ENCODE data around the gene MAP2K7.
A peak's percentile ranks its signal among the peaks of the same experiment; 100 is the strongest.

MAP2K7 gene

DNA sequence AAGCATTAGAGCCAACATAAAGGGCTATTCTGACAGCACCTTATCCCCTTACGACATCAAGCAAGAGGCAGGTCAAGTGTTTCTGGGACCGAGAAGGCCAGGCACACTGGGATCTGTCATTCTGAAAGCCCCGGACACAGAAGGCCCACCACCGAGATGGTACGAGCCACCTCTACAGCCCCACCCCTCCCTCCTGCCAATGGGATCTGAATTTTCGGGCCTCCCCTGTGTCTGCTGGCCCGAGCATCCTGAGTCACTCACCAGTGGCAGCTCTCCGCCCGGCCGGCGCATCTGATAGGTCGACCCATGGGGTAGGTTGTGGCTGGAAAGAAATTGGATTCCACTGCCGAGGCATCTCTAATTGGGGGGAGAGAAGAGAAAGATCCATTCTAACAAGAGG is 37.2 kb downstream of the MAP2K7 start:
- CTCF ChIA-PET = interaction anchor here (1.1 kb wide), 1 partner anchor 12 kb away, joined by 3 read pairs; no protein-coding TSS in a partner anchor
- TF ChIP-seq, protein P1, sequence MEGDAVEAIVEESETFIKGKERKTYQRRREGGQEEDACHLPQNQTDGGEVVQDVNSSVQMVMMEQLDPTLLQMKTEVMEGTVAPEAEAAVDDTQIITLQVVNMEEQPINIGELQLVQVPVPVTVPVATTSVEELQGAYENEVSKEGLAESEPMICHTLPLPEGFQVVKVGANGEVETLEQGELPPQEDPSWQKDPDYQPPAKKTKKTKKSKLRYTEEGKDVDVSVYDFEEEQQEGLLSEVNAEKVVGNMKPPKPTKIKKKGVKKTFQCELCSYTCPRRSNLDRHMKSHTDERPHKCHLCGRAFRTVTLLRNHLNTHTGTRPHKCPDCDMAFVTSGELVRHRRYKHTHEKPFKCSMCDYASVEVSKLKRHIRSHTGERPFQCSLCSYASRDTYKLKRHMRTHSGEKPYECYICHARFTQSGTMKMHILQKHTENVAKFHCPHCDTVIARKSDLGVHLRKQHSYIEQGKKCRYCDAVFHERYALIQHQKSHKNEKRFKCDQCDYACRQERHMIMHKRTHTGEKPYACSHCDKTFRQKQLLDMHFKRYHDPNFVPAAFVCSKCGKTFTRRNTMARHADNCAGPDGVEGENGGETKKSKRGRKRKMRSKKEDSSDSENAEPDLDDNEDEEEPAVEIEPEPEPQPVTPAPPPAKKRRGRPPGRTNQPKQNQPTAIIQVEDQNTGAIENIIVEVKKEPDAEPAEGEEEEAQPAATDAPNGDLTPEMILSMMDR (tag by site-specific recombination; IDR thresholded peaks at IDR 0.05) = no peak
- TF ChIP-seq ZNF660 (tag by site-specific recombination; IDR thresholded peaks at IDR 0.05) = no peak
- TF ChIP-seq OVOL3 (tag by site-specific recombination; IDR thresholded peaks at IDR 0.05) = no peak
- TF ChIP-seq, protein P2, sequence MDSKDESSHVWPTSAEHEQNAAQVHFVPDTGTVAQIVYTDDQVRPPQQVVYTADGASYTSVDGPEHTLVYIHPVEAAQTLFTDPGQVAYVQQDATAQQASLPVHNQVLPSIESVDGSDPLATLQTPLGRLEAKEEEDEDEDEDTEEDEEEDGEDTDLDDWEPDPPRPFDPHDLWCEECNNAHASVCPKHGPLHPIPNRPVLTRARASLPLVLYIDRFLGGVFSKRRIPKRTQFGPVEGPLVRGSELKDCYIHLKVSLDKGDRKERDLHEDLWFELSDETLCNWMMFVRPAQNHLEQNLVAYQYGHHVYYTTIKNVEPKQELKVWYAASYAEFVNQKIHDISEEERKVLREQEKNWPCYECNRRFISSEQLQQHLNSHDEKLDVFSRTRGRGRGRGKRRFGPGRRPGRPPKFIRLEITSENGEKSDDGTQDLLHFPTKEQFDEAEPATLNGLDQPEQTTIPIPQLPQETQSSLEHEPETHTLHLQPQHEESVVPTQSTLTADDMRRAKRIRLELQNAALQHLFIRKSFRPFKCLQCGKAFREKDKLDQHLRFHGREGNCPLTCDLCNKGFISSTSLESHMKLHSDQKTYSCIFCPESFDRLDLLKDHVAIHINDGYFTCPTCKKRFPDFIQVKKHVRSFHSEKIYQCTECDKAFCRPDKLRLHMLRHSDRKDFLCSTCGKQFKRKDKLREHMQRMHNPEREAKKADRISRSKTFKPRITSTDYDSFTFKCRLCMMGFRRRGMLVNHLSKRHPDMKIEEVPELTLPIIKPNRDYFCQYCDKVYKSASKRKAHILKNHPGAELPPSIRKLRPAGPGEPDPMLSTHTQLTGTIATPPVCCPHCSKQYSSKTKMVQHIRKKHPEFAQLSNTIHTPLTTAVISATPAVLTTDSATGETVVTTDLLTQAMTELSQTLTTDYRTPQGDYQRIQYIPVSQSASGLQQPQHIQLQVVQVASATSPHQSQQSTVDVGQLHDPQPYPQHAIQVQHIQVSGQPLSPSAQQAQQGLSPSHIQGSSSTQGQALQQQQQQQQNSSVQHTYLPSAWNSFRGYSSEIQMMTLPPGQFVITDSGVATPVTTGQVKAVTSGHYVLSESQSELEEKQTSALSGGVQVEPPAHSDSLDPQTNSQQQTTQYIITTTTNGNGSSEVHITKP (tag by site-specific recombination; IDR thresholded peaks at IDR 0.05) = peak; percentile 57
- no peak for TF ChIP-seq GLIS2 (tag by site-specific recombination; IDR thresholded peaks at IDR 0.05)
- TF ChIP-seq GFI1B (tag by site-specific recombination; IDR thresholded peaks at IDR 0.05) = no peak
- no peak for TF ChIP-seq ZNF664 (tag by site-specific recombination; IDR thresholded peaks at IDR 0.05)
- no peak for TF ChIP-seq ZNF202 (tag by site-specific recombination; IDR thresholded peaks at IDR 0.05; ENCODE audit: borderline replicate concordance)
- no peak for TF ChIP-seq HIC1 (tag by site-specific recombination; IDR thresholded peaks at IDR 0.05)
- Histone ChIP-seq H3K9me3 (ENCODE audit: control insufficient read depth, insufficient read depth, low read depth, low read length) (no peaks in the 10 kb centered on the region), H3K27ac (ENCODE audit: extremely low read depth, low read depth, low read length) (no peak overlapping the region), H3K4me3 (ENCODE audit: low read depth, low read length) (no peak overlapping the region), H3K4me1 (ENCODE audit: control insufficient read depth, insufficient read depth, low read length) (no peaks in the 10 kb centered on the region), H3K36me3 (ENCODE audit: control insufficient read depth in 2 of 2, insufficient read depth in 1 of 2, low read length in 2 of 2) (peaks cover 22 to 52% of the 10 kb centered on the region in 2 experiments)
- POLR2A ChIA-PET = interaction anchor here (4.2 kb wide), 1 partner anchor 10 kb away, joined by 60 read pairs; no protein-coding TSS in a partner anchor

- Histone ChIP-seq H3K4me3 (ENCODE audit: low read depth, low read length) (peak overlapping the region; percentile 99; the same call in 1 of the 2 replicates), H3K4me1 (ENCODE audit: control insufficient read depth, insufficient read depth, low read length) (no peaks in the 10 kb centered on the region), H3K9me3 (ENCODE audit: control insufficient read depth, insufficient read depth, low read depth, low read length) (no peaks in the 10 kb centered on the region), H3K27ac (ENCODE audit: extremely low read depth, low read depth, low read length) (no peak overlapping the region), H3K36me3 (ENCODE audit: control insufficient read depth in 2 of 2, insufficient read depth in 1 of 2, low read length in 2 of 2) (peaks cover 10 to 41% of the 10 kb centered on the region in 2 experiments)
- POLR2A ChIA-PET = interaction anchor here (0.5 to 4.2 kb wide), 6 partner anchors 11 to 243 kb away, joined by 3 to 60 read pairs (median 12); partner anchors contain the start of genes ELAVL1 and SNAPC2
- CTCF ChIA-PET = interaction anchor here (0.6 to 1.2 kb wide), 2 partner anchors 12 to 61 kb away, joined by 3 read pairs; no protein-coding TSS in a partner anchor
- no peak for TF ChIP-seq ZNF664 (tag by site-specific recombination; IDR thresholded peaks at IDR 0.05)
- peak; percentile 92 for TF ChIP-seq SCRT1 (tag by site-specific recombination; IDR thresholded peaks at IDR 0.05; ENCODE audit: borderline replicate concordance)
- TF ChIP-seq SCRT2 (tag by site-specific recombination; IDR thresholded peaks at IDR 0.05) = peak; percentile 81
- TF ChIP-seq IKZF3 (tag by site-specific recombination; IDR thresholded peaks at IDR 0.05) = no peak
- 0 out of 2 replicates have a peak, but pooled peaks have one; percentile 23 for TF ChIP-seq ZEB2 (tag by site-specific recombination; IDR thresholded peaks at IDR 0.05)
- TF ChIP-seq, protein P2 (tag by site-specific recombination; IDR thresholded peaks at IDR 0.05) = 0 out of 2 replicates have a peak, but pooled peaks have one; percentile 17
These were observed 38.4 kb downstream of the MAP2K7 start for GRCh38 chr19:7941895-7942596.

All from HEK293 (cell line).